Chondrocyte (in vitro differentiated cells): Measurements from ENCODE around the gene TRPC3. TPM values are rescaled to one million over a fixed set of nuclear protein-coding genes. Genes with fewer than 3 reads are reported as not detected.

Source experiments
- DNase-seq: peaks from one replicate; pipeline ENCODE4 v3.0.0; 2021; ENCODE audit warnings: mixed read lengths, low spot score
- H3K27ac Mint-ChIP-seq: one replicate; pipeline ENCODE4 v1.8.0; 2021; ENCODE audit warnings: mild to moderate bottlenecking, moderate library complexity, mixed read lengths; ENCODE audit not compliant: unreplicated experiment
- H3K27me3 Mint-ChIP-seq: 2 replicates; pipeline ENCODE4 v1.8.0; 2021; ENCODE audit warnings: low read depth, mixed read lengths
- H3K36me3 Mint-ChIP-seq: 2 replicates; pipeline ENCODE4 v1.8.0; 2021; ENCODE audit warnings: low read depth, mixed read lengths
- H3K4me1 Mint-ChIP-seq: 2 replicates; pipeline ENCODE4 v1.8.0; 2021; ENCODE audit warnings: low read depth, mild to moderate bottlenecking, mixed read lengths
- H3K4me3 Mint-ChIP-seq: one replicate; pipeline ENCODE4 v1.8.0; 2021; ENCODE audit warnings: mild to moderate bottlenecking, moderate library complexity, mixed read lengths; ENCODE audit not compliant: unreplicated experiment
- H3K9me3 Mint-ChIP-seq: 2 replicates; pipeline ENCODE4 v1.8.0; 2021; ENCODE audit warnings: low read depth, mixed read lengths
- total RNA-seq: library from RNA; stranded (reverse); gene quantifications from 3 replicates; pipeline ENCODE4 v1.2.1, GENCODE V29; 2021
- TF ChIP-seq, protein P1 (sequence below): fragments of 200-600 bp; sonication (generic); IDR thresholded peaks from 2 replicates; pipeline ENCODE4 v1.5.0; 2021; ENCODE audit warnings: antibody characterized with exemption, mild to moderate bottlenecking, moderate library complexity

TRPC3 gene
- total RNA-seq, 1 donor from 2014 or later, result 0.20 TPM

DNA sequence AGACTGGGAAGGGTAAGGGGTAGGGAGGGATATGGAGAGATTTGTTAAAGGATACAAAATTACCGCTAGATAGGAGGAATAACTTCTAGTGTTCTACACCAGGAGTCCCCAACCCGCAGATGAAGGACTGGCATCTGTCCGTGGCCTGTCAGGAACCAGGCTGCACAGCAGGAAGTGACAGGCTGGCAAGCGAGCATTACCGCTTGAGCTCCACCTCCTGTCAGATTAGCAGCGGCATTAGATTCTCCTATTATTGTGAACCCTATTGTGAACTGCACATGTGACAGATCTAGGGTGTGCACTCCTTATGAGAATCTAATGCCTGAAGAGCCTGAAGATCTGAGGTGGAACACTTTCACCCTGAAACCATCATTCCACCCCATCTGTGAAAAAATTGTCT is 53.7 kb downstream of the TRPC3 start:
- Mint-ChIP-seq H3K4me3 (no peak overlapping the region), H3K4me1 (no peaks in the 10 kb centered on the region), H3K27me3 (peaks cover 22% of the 10 kb centered on the region), H3K36me3 (peaks cover 4% of the 10 kb centered on the region), H3K27ac (no peak overlapping the region), H3K9me3 (peaks cover 4% of the 10 kb centered on the region)
- TF ChIP-seq, protein P1, sequence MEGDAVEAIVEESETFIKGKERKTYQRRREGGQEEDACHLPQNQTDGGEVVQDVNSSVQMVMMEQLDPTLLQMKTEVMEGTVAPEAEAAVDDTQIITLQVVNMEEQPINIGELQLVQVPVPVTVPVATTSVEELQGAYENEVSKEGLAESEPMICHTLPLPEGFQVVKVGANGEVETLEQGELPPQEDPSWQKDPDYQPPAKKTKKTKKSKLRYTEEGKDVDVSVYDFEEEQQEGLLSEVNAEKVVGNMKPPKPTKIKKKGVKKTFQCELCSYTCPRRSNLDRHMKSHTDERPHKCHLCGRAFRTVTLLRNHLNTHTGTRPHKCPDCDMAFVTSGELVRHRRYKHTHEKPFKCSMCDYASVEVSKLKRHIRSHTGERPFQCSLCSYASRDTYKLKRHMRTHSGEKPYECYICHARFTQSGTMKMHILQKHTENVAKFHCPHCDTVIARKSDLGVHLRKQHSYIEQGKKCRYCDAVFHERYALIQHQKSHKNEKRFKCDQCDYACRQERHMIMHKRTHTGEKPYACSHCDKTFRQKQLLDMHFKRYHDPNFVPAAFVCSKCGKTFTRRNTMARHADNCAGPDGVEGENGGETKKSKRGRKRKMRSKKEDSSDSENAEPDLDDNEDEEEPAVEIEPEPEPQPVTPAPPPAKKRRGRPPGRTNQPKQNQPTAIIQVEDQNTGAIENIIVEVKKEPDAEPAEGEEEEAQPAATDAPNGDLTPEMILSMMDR, result no peak
- DNase-seq, result no peak

DNA sequence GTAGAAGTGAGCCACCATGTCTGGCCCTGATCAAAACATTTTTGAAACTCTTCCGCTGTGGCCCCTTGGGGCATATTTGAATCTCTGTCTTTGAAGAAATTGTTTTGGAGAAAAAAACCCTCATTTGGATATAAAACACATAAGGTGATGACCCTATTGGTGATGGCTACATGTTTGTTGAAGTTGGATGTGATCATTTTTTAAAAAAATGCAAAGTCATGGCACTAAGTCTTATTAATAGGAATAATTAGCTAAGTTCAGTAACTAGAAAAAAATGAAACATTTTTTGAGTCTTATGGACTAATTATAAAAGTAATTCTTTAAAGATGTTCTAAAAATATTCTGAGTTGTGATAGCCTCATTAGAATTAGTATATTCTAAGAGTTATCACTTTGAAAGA is 63.7 kb downstream of the TRPC3 start:
- DNase-seq, result no peak
- Mint-ChIP-seq H3K4me3 (no peak overlapping the region), H3K27ac (no peak overlapping the region), H3K9me3 (peaks cover 8% of the 10 kb centered on the region), H3K36me3 (peaks cover 4% of the 10 kb centered on the region), H3K4me1 (peaks cover 6% of the 10 kb centered on the region), H3K27me3 (peaks cover 37% of the 10 kb centered on the region)
- TF ChIP-seq, protein P1, result no peak

DNA sequence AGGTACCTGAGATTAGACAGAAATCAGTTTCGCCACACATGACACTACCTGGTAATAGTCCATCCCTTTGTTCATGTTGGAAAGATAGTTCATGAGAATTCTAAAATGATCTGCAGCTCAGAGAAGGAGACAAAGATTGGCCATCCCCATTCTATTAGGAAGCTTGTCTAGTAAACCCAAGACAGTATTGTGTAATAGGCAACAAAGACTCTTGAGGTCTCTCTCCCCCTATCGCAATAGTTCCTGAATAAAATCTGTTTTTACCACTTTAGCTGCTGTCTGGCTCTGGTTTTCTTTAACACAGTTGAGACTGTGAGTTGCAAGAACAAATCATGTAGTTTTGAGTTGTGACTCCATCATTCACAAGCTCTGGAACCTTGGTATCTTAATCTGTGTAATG is 66.7 kb downstream of the TRPC3 start:
- H3K27me3 Mint-ChIP-seq, result peaks cover 40% of the 10 kb centered on the region
- peaks cover 5% of the 10 kb centered on the region for H3K36me3 Mint-ChIP-seq
- no peak overlapping the region for H3K4me3 Mint-ChIP-seq
- peaks cover 6% of the 10 kb centered on the region for H3K4me1 Mint-ChIP-seq
- TF ChIP-seq, protein P1, result no peak
- no peak for DNase-seq
- peaks cover 8% of the 10 kb centered on the region for H3K9me3 Mint-ChIP-seq
- H3K27ac Mint-ChIP-seq, result no peak overlapping the region

DNA sequence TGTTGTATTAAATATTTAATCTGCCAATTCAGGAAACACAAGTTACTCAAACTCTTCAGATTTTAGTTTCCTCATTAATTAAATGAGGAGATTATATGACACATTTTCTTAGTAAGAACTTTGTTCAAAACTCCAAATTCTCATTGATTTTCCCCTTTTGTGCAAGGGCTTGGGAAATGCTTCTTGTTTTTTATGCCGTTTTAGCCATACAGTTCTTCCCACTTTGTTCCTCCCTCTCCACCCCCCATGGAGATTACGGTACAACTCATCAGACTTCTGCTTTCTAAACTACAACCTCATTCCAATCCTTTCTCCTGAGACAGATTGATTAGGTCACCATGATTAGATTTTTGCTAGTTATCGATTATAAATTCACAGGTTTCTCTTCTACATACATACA is 70.7 kb downstream of the TRPC3 start:
- DNase-seq, result no peak
- Mint-ChIP-seq H3K27ac (no peak overlapping the region), H3K9me3 (no peaks in the 10 kb centered on the region), H3K27me3 (peaks cover 45% of the 10 kb centered on the region), H3K4me1 (no peaks in the 10 kb centered on the region), H3K4me3 (no peak overlapping the region), H3K36me3 (peaks cover 2% of the 10 kb centered on the region)
- TF ChIP-seq, protein P1, result no peak

DNA sequence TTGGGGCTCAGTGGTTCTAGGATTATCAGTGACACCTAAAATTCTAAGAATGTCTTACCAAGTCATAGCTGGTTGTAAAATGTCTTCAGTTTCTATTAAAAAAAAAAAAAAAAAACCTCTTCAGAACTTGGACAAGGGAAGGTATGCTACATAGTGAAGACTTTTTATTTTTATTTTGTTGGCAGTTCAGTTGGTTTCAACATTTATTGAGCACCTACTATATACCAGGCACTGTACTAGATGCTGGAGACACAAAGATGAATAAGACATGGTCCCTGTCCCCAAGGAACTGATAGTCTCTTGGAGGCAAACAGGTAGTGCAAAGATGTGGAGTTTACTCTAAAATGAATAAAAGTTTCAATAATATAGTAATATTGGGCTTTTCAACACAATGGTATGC is 72.7 kb downstream of the TRPC3 start:
- Mint-ChIP-seq H3K9me3 (no peaks in the 10 kb centered on the region), H3K27me3 (peaks cover 31% of the 10 kb centered on the region), H3K36me3 (peaks cover 2% of the 10 kb centered on the region), H3K4me1 (no peaks in the 10 kb centered on the region), H3K27ac (no peak overlapping the region), H3K4me3 (no peak overlapping the region)
- TF ChIP-seq, protein P1, result no peak
- DNase-seq, result no peak
